Measurements from ENCODE around the gene INPP5D. TPM values are rescaled to one million over a fixed set of nuclear protein-coding genes. Genes with fewer than 3 reads are reported as not detected.
"Not testable (repeated sequence)": the region's sequence is repeated elsewhere in the genome, so short reads cannot be mapped to it uniquely, and the experiment has no call there.

Gene INPP5D
- total RNA-seq, 1 donor from 2014 or later = 8.9 TPM

DNA sequence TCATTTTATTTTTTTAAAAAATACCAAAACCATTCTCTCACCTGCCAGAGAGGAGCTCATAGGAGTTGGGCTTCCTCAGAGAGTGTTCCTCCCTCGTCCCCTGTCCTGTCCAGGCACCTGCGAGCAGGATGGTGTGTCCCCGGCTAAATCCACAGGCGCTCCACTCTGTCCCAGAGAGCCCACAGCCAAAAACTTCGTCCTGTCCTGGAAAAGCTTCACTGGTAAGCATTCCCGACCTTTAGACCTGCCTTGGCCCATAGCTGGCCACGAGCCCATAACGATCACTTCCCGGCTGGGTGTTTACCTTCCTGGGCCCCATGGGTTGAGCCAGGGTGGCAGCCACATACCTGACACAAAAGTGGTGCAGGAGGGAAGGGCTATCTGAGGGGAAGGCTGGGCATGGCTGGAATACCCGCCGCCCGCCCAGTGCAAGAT is 47.1 kb upstream of the INPP5D start, which contains the start of gene NGEF:
NGEF (minus strand) TSS at position 230 of the 435 bp plus-strand sequence. CDS start 38,366 bp downstream, outside the sequence.
- DNase-seq (ENCODE audit: low spot score in 2 of 2, unreplicated experiment in 2 of 2) = no peak
- H3K36me3 Mint-ChIP-seq = no peaks in the 10 kb centered on the region
- H3K27ac Mint-ChIP-seq = no peak within 1 kb of the TSS

DNA sequence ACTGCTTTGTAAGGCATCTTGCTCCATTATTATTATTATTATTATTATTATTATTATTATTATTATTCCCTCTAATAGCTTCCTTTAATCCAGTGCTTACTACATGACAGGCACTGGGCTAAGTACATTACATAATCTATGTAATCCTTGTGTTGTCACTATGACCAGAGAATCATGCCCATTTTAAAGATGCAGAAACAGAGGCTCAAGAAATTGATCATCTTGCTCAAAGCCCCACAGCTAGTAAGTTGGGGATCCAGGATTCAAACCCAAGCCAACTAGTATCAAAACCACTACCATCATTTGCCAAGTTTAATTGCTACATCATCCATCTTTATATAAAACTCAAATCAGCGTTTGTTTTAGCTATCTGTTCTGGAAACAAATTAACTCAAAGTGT is 46.5 kb upstream of the INPP5D start:
- H3K27me3 Mint-ChIP-seq (ENCODE audit: low read depth) = no peaks in the 10 kb centered on the region
- TF ChIP-seq CTCF (IDR thresholded peaks at IDR 0.05; ENCODE audit: unreplicated experiment) = no peak
- DNase-seq (ENCODE audit: low spot score in 2 of 2, unreplicated experiment in 2 of 2) = no peak
- no peaks in the 10 kb centered on the region for H3K36me3 Mint-ChIP-seq
- H3K9me3 Mint-ChIP-seq = peaks cover 4% of the 10 kb centered on the region
- H3K27ac Mint-ChIP-seq = no peak overlapping the region
- H3K4me3 Mint-ChIP-seq = no peak overlapping the region
- peaks cover 9% of the 10 kb centered on the region for H3K4me1 Mint-ChIP-seq

More for the DNA sequence above, 47.1 kb upstream of the INPP5D start, which contains the start of gene NGEF:
- H3K27me3 Mint-ChIP-seq (ENCODE audit: low read depth) = no peaks in the 10 kb centered on the region
- H3K9me3 Mint-ChIP-seq = peaks cover 4% of the 10 kb centered on the region
- no peak for TF ChIP-seq CTCF (IDR thresholded peaks at IDR 0.05; ENCODE audit: unreplicated experiment)
- H3K4me3 Mint-ChIP-seq = no peak within 1 kb of the TSS
- H3K4me1 Mint-ChIP-seq = peaks cover 9% of the 10 kb centered on the region

DNA sequence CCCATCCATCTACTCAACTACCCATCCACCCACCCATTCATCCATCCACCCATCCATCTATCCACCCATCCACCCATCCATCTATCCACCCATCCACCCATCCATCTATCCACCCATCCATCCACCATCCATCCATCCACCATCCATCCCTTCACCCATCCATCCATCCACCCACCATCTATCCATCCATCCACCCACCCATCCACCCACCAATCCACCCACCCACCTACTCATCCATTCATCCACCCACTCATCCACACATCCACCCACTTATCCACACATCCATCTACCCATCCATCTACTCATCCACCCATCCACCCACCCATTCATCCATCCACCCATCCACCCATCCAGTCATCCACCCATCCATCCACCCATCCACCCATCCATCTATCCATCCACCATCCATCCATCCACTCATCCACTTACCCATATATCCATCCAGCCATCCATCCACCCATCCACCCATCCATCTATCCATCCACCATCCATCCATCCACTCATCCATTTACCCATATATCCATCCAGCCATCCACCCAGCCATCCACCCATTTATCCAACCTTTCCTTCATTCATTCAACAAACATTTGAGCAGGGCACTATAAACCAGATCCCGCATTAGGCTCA is 45.0 kb upstream of the INPP5D start:
- H3K4me1 Mint-ChIP-seq = peaks cover 9% of the 10 kb centered on the region
- DNase-seq (ENCODE audit: low spot score in 2 of 2, unreplicated experiment in 2 of 2) = no peak
- H3K36me3 Mint-ChIP-seq = no peaks in the 10 kb centered on the region
- no peaks in the 10 kb centered on the region for H3K27me3 Mint-ChIP-seq (ENCODE audit: low read depth)
- no peak overlapping the region for H3K4me3 Mint-ChIP-seq
- H3K27ac Mint-ChIP-seq = no peak overlapping the region
- no peak for TF ChIP-seq CTCF (IDR thresholded peaks at IDR 0.05; ENCODE audit: unreplicated experiment)
- peaks cover 4% of the 10 kb centered on the region for H3K9me3 Mint-ChIP-seq

DNA sequence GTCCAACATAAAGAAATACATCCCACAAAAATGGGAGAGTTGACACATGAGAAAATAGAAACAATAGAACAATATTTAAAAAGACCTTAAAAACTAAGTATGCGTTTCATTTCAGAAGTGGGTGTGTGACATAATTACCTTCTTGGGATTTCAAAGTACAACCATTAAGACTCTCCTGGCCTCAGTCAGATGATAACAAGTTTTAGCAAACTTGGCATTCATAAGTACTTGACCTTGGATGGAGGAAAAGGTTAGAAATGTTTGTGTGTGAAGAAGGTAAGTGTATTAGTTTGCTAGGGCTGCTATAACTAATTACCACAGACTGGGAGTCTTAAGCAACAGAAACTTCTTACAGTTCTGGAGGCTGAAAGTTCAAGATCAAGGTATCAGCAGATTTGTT is 42.2 kb upstream of the INPP5D start:
- Mint-ChIP-seq H3K27me3 (ENCODE audit: low read depth) (no peaks in the 10 kb centered on the region), H3K36me3 (no peaks in the 10 kb centered on the region)

GRCh38 chr2:233019610-233020009 is 40.5 kb upstream of the INPP5D start:
- not testable (repeated sequence) for H3K27me3 Mint-ChIP-seq (ENCODE audit: low read depth); H3K36me3 Mint-ChIP-seq; H3K9me3 Mint-ChIP-seq; H3K27ac Mint-ChIP-seq; H3K4me3 Mint-ChIP-seq; DNase-seq (ENCODE audit: low spot score in 2 of 2, unreplicated experiment in 2 of 2); H3K4me1 Mint-ChIP-seq

More for the DNA sequence above, 42.2 kb upstream of the INPP5D start:
- H3K27ac Mint-ChIP-seq = no peak overlapping the region
- peaks cover 4% of the 10 kb centered on the region for H3K9me3 Mint-ChIP-seq
- H3K4me1 Mint-ChIP-seq = no peaks in the 10 kb centered on the region
- H3K4me3 Mint-ChIP-seq = no peak overlapping the region
- no peak for DNase-seq (ENCODE audit: low spot score in 2 of 2, unreplicated experiment in 2 of 2)
- TF ChIP-seq CTCF (IDR thresholded peaks at IDR 0.05; ENCODE audit: unreplicated experiment) = no peak

DNA sequence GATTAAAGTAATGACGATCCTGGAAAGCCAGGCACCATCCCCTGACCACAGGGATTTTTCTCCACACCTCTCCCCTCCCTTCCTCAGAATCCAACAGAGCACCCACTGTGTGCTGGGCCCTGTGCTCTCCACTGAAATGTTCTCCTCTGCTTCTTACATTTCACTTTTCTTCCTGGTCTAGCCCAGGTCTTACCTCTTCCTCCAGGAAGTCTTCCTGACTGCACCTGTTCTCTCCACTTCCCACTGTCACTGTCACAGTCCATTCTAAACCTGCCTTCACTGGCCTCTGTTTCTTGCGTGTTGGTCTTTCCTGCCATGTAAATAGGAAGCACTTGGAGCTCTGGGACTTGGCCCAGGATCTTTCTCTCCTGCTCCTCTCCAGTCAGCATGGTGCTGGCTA is 39.7 kb upstream of the INPP5D start:
- Mint-ChIP-seq H3K36me3 (no peaks in the 10 kb centered on the region), H3K4me3 (no peak overlapping the region), H3K4me1 (no peaks in the 10 kb centered on the region), H3K9me3 (peaks cover 4% of the 10 kb centered on the region), H3K27me3 (ENCODE audit: low read depth) (no peaks in the 10 kb centered on the region), H3K27ac (no peak overlapping the region)
- no peak for DNase-seq (ENCODE audit: low spot score in 2 of 2, unreplicated experiment in 2 of 2)
- no peak for TF ChIP-seq CTCF (IDR thresholded peaks at IDR 0.05; ENCODE audit: unreplicated experiment)
